Progenitor cell of endocrine pancreas (in vitro differentiated cells): ENCODE measurements around the gene HCST. TPM values are rescaled to one million over a fixed set of nuclear protein-coding genes. Genes with fewer than 3 reads are reported as not detected.
"Not testable (repeated sequence)": the region's sequence is repeated elsewhere in the genome, so short reads cannot be mapped to it uniquely, and the experiment has no call there.

ENCODE experiments used
- DNase-seq: peaks from one replicate; pipeline ENCODE4 v3.0.0; 2021; ENCODE audit warnings: low spot score; ENCODE audit not compliant: unreplicated experiment
- H3K27ac Mint-ChIP-seq: 2 replicates; pipeline ENCODE4 v1.8.0; 2021; ENCODE audit warnings: mild to moderate bottlenecking, moderate library complexity, mixed read lengths
- H3K27me3 Mint-ChIP-seq: 2 replicates; pipeline ENCODE4 v1.8.0; 2021; ENCODE audit warnings: mixed read lengths
- H3K36me3 Mint-ChIP-seq: 2 replicates; pipeline ENCODE4 v1.8.0; 2022; ENCODE audit warnings: mixed read lengths; ENCODE audit not compliant: insufficient read depth
- H3K4me1 Mint-ChIP-seq: 2 replicates; pipeline ENCODE4 v1.8.0; 2021; ENCODE audit warnings: low read depth, mixed read lengths
- H3K4me3 Mint-ChIP-seq: 2 replicates; pipeline ENCODE4 v1.8.0; 2021; ENCODE audit warnings: low read depth, mild to moderate bottlenecking, moderate library complexity, mixed read lengths
- H3K9me3 Mint-ChIP-seq: 2 replicates; pipeline ENCODE4 v1.8.0; 2021; ENCODE audit warnings: low read depth, mixed read lengths
- total RNA-seq: library from RNA; stranded (reverse); gene quantifications from 2 replicates; pipeline ENCODE4 v1.2.1, GENCODE V29; 2021
- TF ChIP-seq, protein P1 (sequence below): fragments of 200-600 bp; sonication (generic); IDR thresholded peaks from one replicate; pipeline ENCODE4 v1.5.0; 2021; ENCODE audit warnings: antibody characterized with exemption, mild to moderate bottlenecking; ENCODE audit not compliant: unreplicated experiment

Gene HCST
- total RNA-seq, 1 donor from 2014 or later = not detected

DNA sequence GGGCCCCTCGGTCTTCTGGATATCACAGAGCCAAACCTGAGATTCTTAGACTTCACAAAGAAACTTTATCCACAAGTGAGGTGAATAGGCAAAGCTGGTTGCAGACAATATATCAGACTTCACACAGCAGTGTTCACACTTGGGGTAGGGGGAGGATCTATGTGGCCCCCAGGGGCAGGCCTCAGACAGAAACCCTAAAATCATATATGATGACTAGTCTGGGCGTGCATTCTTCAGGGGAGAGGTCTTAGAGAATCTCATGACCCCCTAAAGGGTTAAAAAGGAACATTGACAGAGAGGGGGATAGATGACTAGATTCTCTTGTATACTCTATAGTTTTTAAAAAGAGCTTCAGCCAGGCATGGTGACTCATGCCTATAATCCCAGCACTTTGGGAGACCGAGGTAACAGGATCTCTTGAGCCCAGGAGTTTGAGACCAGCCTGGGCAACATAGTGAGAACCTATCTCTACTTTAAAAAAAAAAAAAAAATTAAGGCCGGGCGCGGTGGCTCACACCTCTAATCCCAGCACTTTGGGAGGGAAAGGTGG lies 2.9 kb downstream of the HCST start:
- TF ChIP-seq, protein P1, sequence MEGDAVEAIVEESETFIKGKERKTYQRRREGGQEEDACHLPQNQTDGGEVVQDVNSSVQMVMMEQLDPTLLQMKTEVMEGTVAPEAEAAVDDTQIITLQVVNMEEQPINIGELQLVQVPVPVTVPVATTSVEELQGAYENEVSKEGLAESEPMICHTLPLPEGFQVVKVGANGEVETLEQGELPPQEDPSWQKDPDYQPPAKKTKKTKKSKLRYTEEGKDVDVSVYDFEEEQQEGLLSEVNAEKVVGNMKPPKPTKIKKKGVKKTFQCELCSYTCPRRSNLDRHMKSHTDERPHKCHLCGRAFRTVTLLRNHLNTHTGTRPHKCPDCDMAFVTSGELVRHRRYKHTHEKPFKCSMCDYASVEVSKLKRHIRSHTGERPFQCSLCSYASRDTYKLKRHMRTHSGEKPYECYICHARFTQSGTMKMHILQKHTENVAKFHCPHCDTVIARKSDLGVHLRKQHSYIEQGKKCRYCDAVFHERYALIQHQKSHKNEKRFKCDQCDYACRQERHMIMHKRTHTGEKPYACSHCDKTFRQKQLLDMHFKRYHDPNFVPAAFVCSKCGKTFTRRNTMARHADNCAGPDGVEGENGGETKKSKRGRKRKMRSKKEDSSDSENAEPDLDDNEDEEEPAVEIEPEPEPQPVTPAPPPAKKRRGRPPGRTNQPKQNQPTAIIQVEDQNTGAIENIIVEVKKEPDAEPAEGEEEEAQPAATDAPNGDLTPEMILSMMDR = no peak
- no peak for DNase-seq
- peaks cover 29% of the 10 kb centered on the region for H3K27me3 Mint-ChIP-seq
- no peaks in the 10 kb centered on the region for H3K9me3 Mint-ChIP-seq
- H3K27ac Mint-ChIP-seq = no peak overlapping the region
- no peaks in the 10 kb centered on the region for H3K36me3 Mint-ChIP-seq
- H3K4me3 Mint-ChIP-seq = no peak overlapping the region
- peaks cover 10% of the 10 kb centered on the region for H3K4me1 Mint-ChIP-seq

DNA sequence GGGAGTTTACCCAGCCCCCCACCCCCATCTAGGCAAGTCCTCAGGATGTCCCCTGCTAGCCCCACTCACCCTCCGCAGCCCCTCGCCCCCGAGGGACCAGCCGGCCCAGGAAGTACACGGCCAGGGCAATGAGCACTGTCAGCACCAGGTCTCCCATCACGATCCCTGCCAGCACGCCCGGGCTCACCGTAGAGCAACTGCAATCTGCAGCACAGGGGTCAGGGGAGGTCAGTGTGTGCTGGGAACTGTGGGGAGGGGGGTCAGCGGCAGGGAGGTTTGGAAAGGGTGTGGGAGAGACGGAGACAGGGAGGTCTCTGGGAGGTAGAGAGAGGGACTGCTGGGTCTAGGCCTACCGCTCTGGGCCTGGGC lies 5.0 kb downstream of the HCST start:
- no peak for DNase-seq
- no peak overlapping the region for H3K27ac Mint-ChIP-seq
- TF ChIP-seq, protein P1 = no peak

DNA sequence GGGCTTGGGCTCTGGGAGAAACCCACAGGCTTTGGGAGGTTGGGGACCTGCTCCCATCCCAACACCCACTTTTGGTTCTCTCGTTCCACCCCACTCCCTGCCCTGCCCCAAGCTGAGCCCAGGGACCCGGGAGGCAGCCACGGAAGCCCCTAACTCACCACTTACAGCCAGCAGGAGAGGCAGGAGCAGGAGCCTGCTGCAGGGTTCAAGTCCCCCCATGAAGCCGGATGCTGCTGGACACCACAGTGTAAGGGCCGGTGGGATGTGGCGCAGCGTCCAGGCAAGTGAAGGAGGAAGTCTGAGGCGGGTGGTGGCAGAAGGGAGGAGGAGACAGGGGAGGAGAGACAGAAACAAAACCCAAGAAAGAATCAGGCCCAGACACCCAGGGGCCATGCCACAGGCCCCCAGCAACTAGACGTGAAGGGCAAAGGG lies 5.7 kb downstream of the HCST start, which contains the start of gene TYROBP:
Gene TYROBP (minus strand): TSS at position 286 of the 432 bp plus-strand sequence. CDS start 67 bp downstream, at position 219.
- Mint-ChIP-seq H3K36me3 (no peaks in the 10 kb centered on the region), H3K27me3 (peaks cover 15% of the 10 kb centered on the region), H3K9me3 (no peaks in the 10 kb centered on the region), H3K4me1 (peaks cover 5% of the 10 kb centered on the region), H3K4me3 (no peak within 1 kb of the TSS), H3K27ac (no peak within 1 kb of the TSS)
- TF ChIP-seq, protein P1 = no peak
- no peak for DNase-seq

More for the DNA sequence above, 5.0 kb downstream of the HCST start:
- Mint-ChIP-seq H3K4me3 (no peak overlapping the region), H3K4me1 (peaks cover 5% of the 10 kb centered on the region), H3K36me3 (no peaks in the 10 kb centered on the region), H3K27me3 (peaks cover 22% of the 10 kb centered on the region), H3K9me3 (no peaks in the 10 kb centered on the region)

DNA sequence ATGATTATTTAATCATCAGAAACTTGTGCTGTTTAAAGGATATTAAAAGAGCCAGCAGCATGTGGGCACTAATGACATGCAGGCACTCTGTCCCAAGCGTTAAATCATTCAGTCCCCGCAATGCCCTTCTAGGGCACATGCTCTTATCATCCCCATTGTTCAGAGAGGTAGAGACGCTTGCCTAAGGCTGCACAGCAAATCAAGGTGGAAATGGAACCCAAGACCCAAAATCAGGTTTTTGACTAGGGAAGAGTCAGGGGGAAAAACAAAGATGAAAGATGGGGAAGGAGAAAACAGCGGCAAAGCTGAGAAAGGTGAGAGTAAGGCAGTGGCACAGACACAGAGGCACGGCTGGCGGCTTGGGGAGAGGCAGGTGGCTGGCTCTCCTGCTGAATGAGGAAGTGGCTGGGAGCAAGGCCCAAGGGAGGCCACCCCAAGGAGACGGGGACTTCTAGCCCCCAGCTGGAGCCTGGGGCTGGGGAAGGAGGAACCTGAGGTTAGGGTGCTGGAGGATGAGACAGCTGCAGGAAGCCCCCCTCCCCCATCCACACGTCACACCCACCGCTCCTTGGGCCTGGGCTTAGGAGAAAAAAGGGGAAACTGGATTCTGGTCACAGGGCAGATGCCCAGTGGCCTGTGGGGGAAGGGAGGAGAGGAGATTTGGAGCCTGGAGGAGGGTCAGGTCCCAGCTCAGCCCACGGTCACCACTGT lies 6.8 kb downstream of the HCST start:
- no peaks in the 10 kb centered on the region for H3K9me3 Mint-ChIP-seq
- H3K27ac Mint-ChIP-seq = no peak overlapping the region
- peaks cover 8% of the 10 kb centered on the region for H3K27me3 Mint-ChIP-seq
- TF ChIP-seq, protein P1 = no peak
- no peaks in the 10 kb centered on the region for H3K36me3 Mint-ChIP-seq
- no peaks in the 10 kb centered on the region for H3K4me1 Mint-ChIP-seq
- no peak for DNase-seq
- H3K4me3 Mint-ChIP-seq = no peak overlapping the region

DNA sequence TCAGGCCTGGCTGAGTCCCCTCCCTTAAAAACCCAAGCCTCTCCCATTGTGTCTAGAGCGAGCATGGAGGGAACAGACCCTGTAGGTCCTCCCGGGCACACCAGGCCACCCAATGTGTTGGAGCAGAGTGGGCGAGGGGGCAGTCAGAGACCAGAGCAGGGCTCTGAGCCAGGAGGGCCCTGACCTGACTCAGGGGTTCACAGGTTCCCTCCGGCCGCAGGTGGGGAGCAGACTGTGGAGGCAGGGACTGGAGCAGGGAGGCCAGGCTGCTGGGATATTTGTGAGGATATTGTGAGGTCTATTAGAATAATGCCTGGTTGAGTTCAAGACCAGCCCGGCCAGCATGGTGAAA lies 7.3 kb downstream of the HCST start:
- TF ChIP-seq, protein P1 = no peak
- Mint-ChIP-seq H3K9me3 (no peaks in the 10 kb centered on the region), H3K4me1 (no peaks in the 10 kb centered on the region), H3K27ac (no peak overlapping the region), H3K36me3 (no peaks in the 10 kb centered on the region), H3K4me3 (no peak overlapping the region), H3K27me3 (peaks cover 8% of the 10 kb centered on the region)
- DNase-seq = no peak

DNA sequence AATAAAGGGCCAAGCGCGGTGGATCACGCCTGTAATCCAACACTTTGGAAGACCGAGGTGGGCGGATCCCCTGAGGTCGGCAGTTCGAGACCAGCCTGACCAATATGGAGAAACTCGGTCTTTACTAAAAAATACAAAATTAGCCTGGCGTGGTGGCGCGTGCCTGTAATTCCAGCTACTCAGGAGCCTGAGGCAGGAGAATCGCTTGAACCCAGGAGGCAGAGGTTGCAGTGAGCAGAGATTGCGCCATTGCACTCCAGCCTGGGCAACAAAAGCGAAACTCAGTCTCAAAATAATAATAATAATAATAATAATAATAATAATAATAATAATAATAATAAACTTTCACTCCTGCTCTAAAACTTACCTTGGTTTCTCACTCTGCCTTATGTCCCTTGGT lies 8.0 kb downstream of the HCST start:
- H3K4me1 Mint-ChIP-seq, H3K9me3 Mint-ChIP-seq, H3K27me3 Mint-ChIP-seq, H3K4me3 Mint-ChIP-seq, DNase-seq, H3K27ac Mint-ChIP-seq, H3K36me3 Mint-ChIP-seq: not testable (repeated sequence)
